Trophoblast cell (in vitro differentiated cells and primary cell): Measurements from ENCODE around the gene TNRC6B.

Source experiments
- DNase-seq, 2 donors: peaks; one replicate each; pipeline ENCODE4 v3.0.0-alpha.2; 2016
- H2AFZ ChIP-seq: 2 replicates; pipeline ENCODE4 v1.6.1; 2013; ENCODE audit warnings: low read length, moderate library complexity, mild to moderate bottlenecking; ENCODE audit not compliant: insufficient read depth, poor library complexity
- H2AK5ac ChIP-seq: 2 replicates; pipeline ENCODE4 v1.6.1; 2013; ENCODE audit warnings: mild to moderate bottlenecking, low read length
- H2BK120ac ChIP-seq: 2 replicates; pipeline ENCODE4 v1.6.1; 2013; ENCODE audit warnings: low read length, mild to moderate bottlenecking, moderate library complexity; ENCODE audit not compliant: insufficient read depth, poor library complexity
- H2BK12ac ChIP-seq: 2 replicates; pipeline ENCODE4 v1.6.1; 2013; ENCODE audit warnings: mild to moderate bottlenecking, low read length, moderate library complexity
- H2BK5ac ChIP-seq: 2 replicates; pipeline ENCODE4 v1.6.1; 2013; ENCODE audit warnings: low read length, low read depth, moderate library complexity, mild to moderate bottlenecking; ENCODE audit not compliant: poor library complexity
- H3K14ac ChIP-seq: 2 replicates; pipeline ENCODE4 v1.6.1; 2013; ENCODE audit warnings: mild to moderate bottlenecking, low read length
- H3K18ac ChIP-seq: 2 replicates; pipeline ENCODE4 v1.6.1; 2013; ENCODE audit warnings: mild to moderate bottlenecking, low read length
- H3K23ac ChIP-seq: 2 replicates; pipeline ENCODE4 v1.6.1; 2013; ENCODE audit warnings: low read length
- H3K27ac ChIP-seq: 2 replicates; pipeline ENCODE4 v1.5.1; 2013; ENCODE audit warnings: low read depth, mild to moderate bottlenecking, inconsistent platforms, low read length, moderate library complexity
- H3K27me3 ChIP-seq: 2 replicates; pipeline ENCODE4 v1.6.1; 2013; ENCODE audit warnings: inconsistent platforms, mild to moderate bottlenecking, low read length, moderate library complexity; ENCODE audit not compliant: insufficient read depth
- H3K36me3 ChIP-seq, 2 experiments: 1 replicate in 1 of 2; 2 replicates in 1 of 2; pipeline ENCODE4 v1.6.1; 2013; ENCODE audit warnings: low read length in 2 of 2, mild to moderate bottlenecking in 2 of 2, moderate library complexity in 1 of 2; ENCODE audit not compliant: insufficient read depth in 2 of 2, control insufficient read depth in 1 of 2
- H3K4ac ChIP-seq: 2 replicates; pipeline ENCODE4 v1.6.1; 2013; ENCODE audit warnings: low read depth, mild to moderate bottlenecking, low read length, moderate library complexity
- H3K4me1 ChIP-seq, 2 experiments: 1 replicate in 1 of 2; 2 replicates in 1 of 2; pipeline ENCODE4 v1.6.1; 2013; ENCODE audit warnings: low read length in 2 of 2, mild to moderate bottlenecking in 2 of 2, moderate library complexity in 1 of 2; ENCODE audit not compliant: insufficient read depth in 2 of 2, control insufficient read depth in 1 of 2
- H3K4me2 ChIP-seq: 2 replicates; pipeline ENCODE4 v1.6.1; 2013; ENCODE audit warnings: inconsistent platforms, mild to moderate bottlenecking, low read length, moderate library complexity
- H3K4me3 ChIP-seq: 2 replicates; pipeline ENCODE4 v1.5.1; 2013; ENCODE audit warnings: mild to moderate bottlenecking, low read depth, low read length, inconsistent platforms
- H3K79me1 ChIP-seq: one replicate; pipeline ENCODE4 v1.6.1; 2013; ENCODE audit warnings: low read length
- H3K79me2 ChIP-seq: 2 replicates; pipeline ENCODE4 v1.6.1; 2013; ENCODE audit warnings: low read length, mild to moderate bottlenecking; ENCODE audit not compliant: control insufficient read depth, insufficient read depth, poor library complexity
- H3K9ac ChIP-seq: 2 replicates; pipeline ENCODE4 v1.6.1; 2013; ENCODE audit warnings: mild to moderate bottlenecking, low read length
- H3K9me3 ChIP-seq: 2 replicates; pipeline ENCODE4 v1.6.1; 2013; ENCODE audit warnings: low read depth, mild to moderate bottlenecking, control low read depth, inconsistent platforms, low read length; ENCODE audit not compliant: insufficient read depth
- H4K12ac ChIP-seq: 2 replicates; pipeline ENCODE4 v1.6.1; 2013; ENCODE audit warnings: low read depth, mild to moderate bottlenecking, low read length, moderate library complexity
- H4K8ac ChIP-seq: 2 replicates; pipeline ENCODE4 v1.6.1; 2013; ENCODE audit warnings: low read depth, mild to moderate bottlenecking, low read length, moderate library complexity
- H4K91ac ChIP-seq: one replicate; pipeline ENCODE4 v1.6.1; 2013; ENCODE audit warnings: low read depth, mild to moderate bottlenecking, low read length, moderate library complexity
- WGBS: extraction: QIAGEN DNeasy Blood & Tissue Kit; methylation state at CpG from one replicate; pipeline ENCODE4 v1.1.7; 2013; ENCODE audit warnings: missing lambda C conversion rate; ENCODE audit not compliant: insufficient read length, insufficient coverage; ENCODE audit errors: extremely low coverage; 5-methylcytosine and 5-hydroxymethylcytosine counted together

The TNRC6B gene

DNA sequence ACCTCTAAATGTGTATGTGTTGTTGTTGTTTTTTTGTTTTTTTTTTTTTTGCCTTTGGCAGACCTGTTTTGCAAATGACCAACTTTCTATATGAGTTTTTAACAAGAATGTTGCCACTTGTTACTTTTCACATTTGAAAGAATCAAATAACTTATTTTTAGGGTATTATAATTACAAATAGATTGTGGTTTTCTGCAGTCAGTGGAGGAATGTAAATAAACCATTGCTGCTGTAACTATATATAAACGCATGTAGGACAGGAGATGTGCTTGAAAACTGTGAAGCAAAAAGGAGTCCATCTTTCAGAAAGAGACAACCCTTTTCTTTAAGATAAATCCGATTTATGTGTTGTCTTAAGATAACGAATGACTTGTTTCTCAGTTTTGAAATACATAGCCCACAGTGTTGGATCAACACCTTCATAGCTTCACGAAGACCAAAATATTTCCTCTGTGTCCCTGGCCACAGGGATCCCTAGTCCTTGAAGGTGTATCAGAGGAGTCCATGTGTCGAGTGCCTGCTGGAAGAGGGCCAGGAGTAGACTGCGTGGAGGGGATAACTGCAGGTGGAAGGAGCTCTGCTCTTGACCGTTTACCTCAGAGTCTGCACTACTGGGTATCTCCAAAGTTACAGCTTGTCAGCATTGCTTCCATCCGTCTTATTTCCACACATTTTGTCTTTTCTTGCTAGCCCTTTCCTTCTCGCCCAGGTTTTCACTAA lies 24.7 kb downstream of the TNRC6B start:
- Histone ChIP-seq H4K12ac (no peak overlapping the region), H2AFZ (no peak overlapping the region), H2AK5ac (no peak overlapping the region), H3K9ac (no peak overlapping the region), H2BK120ac (no peak overlapping the region), H4K8ac (no peak overlapping the region), H3K27me3 (no peaks in the 10 kb centered on the region), H2BK5ac (no peak overlapping the region), H3K18ac (no peak overlapping the region), H3K36me3 (peaks cover 1 to 2% of the 10 kb centered on the region in 2 experiments), H3K4me2 (no peak overlapping the region), H3K4me1 (peaks cover 0 to 7% of the 10 kb centered on the region in 2 experiments), H3K4ac (peak overlapping the region; percentile 64), H3K27ac (no peak overlapping the region), H3K23ac (no peak overlapping the region), H3K14ac (no peak overlapping the region), H3K79me1 (no peaks in the 10 kb centered on the region), H3K79me2 (peaks cover 5% of the 10 kb centered on the region), H4K91ac (no peak overlapping the region), H2BK12ac (no peak overlapping the region), H3K4me3 (no peak overlapping the region), H3K9me3 (no peaks in the 10 kb centered on the region)
- no CpG with 5 or more reads among the region's 9 CpGs for WGBS
- DNase-seq = no peak

DNA sequence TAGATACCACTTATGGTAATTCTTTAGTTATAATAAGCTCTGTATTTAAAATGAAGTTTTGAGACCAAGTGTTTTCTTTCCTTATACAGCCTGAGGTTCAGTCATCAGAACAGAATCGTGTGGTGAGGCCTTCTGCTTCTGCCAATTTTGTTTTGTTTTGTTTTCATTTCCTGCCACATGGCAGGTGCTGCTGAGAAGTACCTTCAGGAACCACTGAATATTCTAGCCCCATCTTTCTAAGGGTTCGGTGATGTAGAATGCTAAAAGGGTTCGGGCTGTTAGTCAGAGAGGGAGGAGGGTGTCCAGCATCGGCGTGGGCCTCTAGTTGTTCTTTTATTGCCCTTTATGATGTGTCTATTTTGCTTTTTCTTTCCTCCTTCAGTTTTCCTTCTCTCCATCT lies 25.8 kb downstream of the TNRC6B start:
- no peak for DNase-seq
- Histone ChIP-seq H3K18ac (no peak overlapping the region), H2AFZ (no peak overlapping the region), H3K4me2 (no peak overlapping the region), H3K27me3 (no peaks in the 10 kb centered on the region), H4K91ac (no peak overlapping the region), H3K23ac (no peak overlapping the region), H2BK5ac (no peak overlapping the region), H3K14ac (no peak overlapping the region), H2BK12ac (no peak overlapping the region), H2AK5ac (no peak overlapping the region), H4K8ac (no peak overlapping the region), H3K4me1 (peaks cover 0 to 7% of the 10 kb centered on the region in 2 experiments), H3K9ac (no peak overlapping the region), H3K27ac (no peak overlapping the region), H3K9me3 (no peaks in the 10 kb centered on the region), H3K36me3 (peaks cover 1 to 2% of the 10 kb centered on the region in 2 experiments), H3K4ac (no peak overlapping the region), H3K4me3 (no peak overlapping the region), H4K12ac (no peak overlapping the region), H3K79me2 (peaks cover 1% of the 10 kb centered on the region), H2BK120ac (no peak overlapping the region), H3K79me1 (no peaks in the 10 kb centered on the region)
- WGBS = no CpG with 5 or more reads among the region's 5 CpGs

DNA sequence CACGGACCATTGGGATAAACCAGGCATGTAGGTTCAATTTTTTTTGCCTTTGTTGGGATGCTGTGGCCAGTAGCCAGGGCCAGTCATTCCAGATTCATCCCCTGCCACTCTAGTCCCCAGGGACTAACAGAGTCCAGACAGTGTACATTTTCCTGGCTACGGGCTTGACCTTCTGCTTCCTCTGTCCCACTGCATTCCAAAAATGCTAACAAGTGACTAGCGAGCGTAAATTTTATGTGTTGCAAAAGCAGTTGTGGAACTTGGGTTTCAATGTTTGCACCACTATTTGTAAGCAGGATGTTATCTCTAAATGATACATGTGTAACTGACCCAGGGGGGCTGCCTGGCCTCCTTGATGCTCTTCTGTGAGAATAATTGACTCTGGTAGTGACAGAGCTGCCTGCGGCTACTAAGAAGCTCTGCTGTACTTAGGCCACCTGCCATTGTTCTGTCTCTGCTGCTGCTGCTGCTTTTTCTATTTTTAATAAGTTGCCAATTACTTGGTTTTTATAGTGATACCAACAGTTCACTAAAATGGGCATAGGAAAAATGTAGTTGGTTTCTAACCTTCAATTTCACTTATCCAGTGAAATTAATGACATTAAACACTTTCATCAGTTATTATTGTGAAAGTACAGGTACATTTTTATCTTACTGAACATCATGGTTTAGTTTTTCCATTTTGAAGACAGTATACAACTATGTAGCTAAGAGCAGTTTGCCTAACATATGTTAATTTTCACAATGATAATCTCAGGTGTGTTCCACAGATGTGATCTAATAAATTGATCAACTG lies 26.8 kb downstream of the TNRC6B start:
- H3K79me1 ChIP-seq = no peaks in the 10 kb centered on the region
- no peak overlapping the region for H2BK12ac ChIP-seq
- no peak overlapping the region for H3K27ac ChIP-seq
- no peak overlapping the region for H3K18ac ChIP-seq
- no peak overlapping the region for H3K14ac ChIP-seq
- no peak overlapping the region for H3K23ac ChIP-seq
- H2BK5ac ChIP-seq = no peak overlapping the region
- H3K36me3 ChIP-seq = peaks cover 1 to 2% of the 10 kb centered on the region in 2 experiments
- no peak overlapping the region for H4K8ac ChIP-seq
- peaks cover 0 to 7% of the 10 kb centered on the region in 2 experiments for H3K4me1 ChIP-seq
- H3K4me2 ChIP-seq = no peak overlapping the region
- no peaks in the 10 kb centered on the region for H3K9me3 ChIP-seq
- no CpG with 5 or more reads among the region's 5 CpGs for WGBS
- no peak overlapping the region for H2AFZ ChIP-seq
- no peak overlapping the region for H3K9ac ChIP-seq
- H3K79me2 ChIP-seq = peaks cover 1% of the 10 kb centered on the region
- H3K4ac ChIP-seq = no peak overlapping the region
- no peak overlapping the region for H2BK120ac ChIP-seq
- peak; percentile 81 to 90 for DNase-seq
- H3K27me3 ChIP-seq = no peaks in the 10 kb centered on the region
- no peak overlapping the region for H4K12ac ChIP-seq
- no peak overlapping the region for H3K4me3 ChIP-seq
- no peak overlapping the region for H4K91ac ChIP-seq
- H2AK5ac ChIP-seq = no peak overlapping the region

DNA sequence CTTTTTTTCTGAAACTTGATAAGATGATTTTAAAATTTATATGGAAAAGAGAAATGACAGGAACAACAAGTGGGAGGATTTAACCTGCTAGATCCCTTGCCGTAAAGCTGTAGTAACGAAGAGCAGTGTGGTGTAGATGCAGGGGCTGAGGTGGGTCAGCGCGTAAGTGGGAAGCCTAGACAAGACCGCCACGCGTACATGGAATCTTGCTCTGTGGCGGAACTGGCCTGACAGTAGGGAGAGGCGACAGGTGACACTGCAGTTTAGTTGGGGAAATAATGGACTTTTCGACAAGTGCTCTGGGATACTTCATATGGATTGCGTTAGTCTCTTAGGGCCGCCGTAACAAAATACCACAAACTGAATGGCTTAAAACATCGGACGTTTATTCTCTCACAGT lies 28.8 kb downstream of the TNRC6B start:
- Histone ChIP-seq H3K4me3 (no peak overlapping the region), H2BK120ac (no peak overlapping the region), H2AFZ (no peak overlapping the region), H4K12ac (no peak overlapping the region), H3K23ac (no peak overlapping the region), H3K4ac (no peak overlapping the region), H3K4me1 (peaks cover 0 to 9% of the 10 kb centered on the region in 2 experiments), H2BK5ac (no peak overlapping the region), H4K91ac (no peak overlapping the region), H3K79me2 (peaks cover 2% of the 10 kb centered on the region), H3K27me3 (no peaks in the 10 kb centered on the region), H3K9me3 (no peaks in the 10 kb centered on the region), H2BK12ac (no peak overlapping the region), H3K18ac (no peak overlapping the region), H4K8ac (no peak overlapping the region), H3K14ac (no peak overlapping the region), H2AK5ac (no peak overlapping the region), H3K9ac (no peak overlapping the region), H3K79me1 (no peaks in the 10 kb centered on the region), H3K4me2 (no peak overlapping the region), H3K36me3 (peaks cover 1 to 2% of the 10 kb centered on the region in 2 experiments), H3K27ac (no peak overlapping the region)
- no peak for DNase-seq
- WGBS = no CpG with 5 or more reads among the region's 15 CpGs
